K562 (cell line): ENCODE measurements around the gene PHF3. TPM values are rescaled to one million over a fixed set of nuclear protein-coding genes. Genes with fewer than 3 reads are reported as not detected.

Source experiments
- BHLHE40 ChIP-seq: IDR thresholded peaks from 2 replicates; pipeline ENCODE4 v1.6.1; 2011; ENCODE audit warnings: low read length, improper control_type of control experiment
- CREBBP ChIP-seq: IDR thresholded peaks from one replicate; pipeline ENCODE4 v1.6.1; 2012; ENCODE audit warnings: low read depth, mild to moderate bottlenecking, control low read depth, inconsistent platforms, low read length
- FUS ChIP-seq: fragments of 200-400 bp; formaldehyde crosslinking; optimal IDR thresholded peaks from 2 replicates; pipeline ENCODE3; 2017; ENCODE audit warnings: low read depth, low read length
- HMBOX1 ChIP-seq: sonication (generic); IDR thresholded peaks from 2 replicates; pipeline ENCODE4 v1.6.1; 2016
- ID3 ChIP-seq, 2 experiments: fragments of 250-450 bp in 1 of 2; fragments of 450-650 bp in 1 of 2; sonication (Bioruptor Pico) in 1 of 2; IDR thresholded peaks; 2 replicates each; pipeline versions ENCODE4 v1.6.1 to v1.8.0; 2016 to 2021; ENCODE audit warnings: mild to moderate bottlenecking in 2 of 2, moderate library complexity in 2 of 2, missing compliant biosample characterization in 1 of 2, missing genetic modification characterization in 1 of 2
- MITF ChIP-seq: IDR thresholded peaks from 2 replicates; pipeline ENCODE4 v1.6.1; 2014; ENCODE audit warnings: antibody characterized with exemption
- NR3C1 ChIP-seq: sonication (generic); formaldehyde crosslinking; IDR thresholded peaks from 2 replicates; pipeline ENCODE4 v1.8.1; 2022; ENCODE audit warnings: missing genetic modification reagents
- TCF3 ChIP-seq: sonication (generic); formaldehyde crosslinking; IDR thresholded peaks from 2 replicates; pipeline ENCODE4 v1.4.0; 2020; ENCODE audit warnings: mild to moderate bottlenecking, missing genetic modification reagents
- TCF7 ChIP-seq: sonication (generic); IDR thresholded peaks from 2 replicates; pipeline ENCODE4 v1.6.1; 2016; ENCODE audit warnings: antibody characterized with exemption, borderline replicate concordance
- ZBED1 ChIP-seq: IDR thresholded peaks from 2 replicates; pipeline ENCODE4 v1.6.1; 2014
- ZC3H11A ChIP-seq: IDR thresholded peaks from 2 replicates; pipeline ENCODE4 v1.6.1; 2012; ENCODE audit warnings: low read depth, low read length, improper control_type of control experiment
- ZNF263 ChIP-seq: sonication (generic); formaldehyde crosslinking; IDR thresholded peaks from 2 replicates; pipeline ENCODE4 v1.8.0; 2022; ENCODE audit warnings: mild to moderate bottlenecking, missing genetic modification reagents, borderline replicate concordance
- ZNF280B ChIP-seq: fragments of 250-450 bp; sonication (Bioruptor Pico); IDR thresholded peaks from 2 replicates; pipeline ENCODE4 v1.5.1; 2021; ENCODE audit warnings: mild to moderate bottlenecking
- ZNF79 ChIP-seq: fragments of 250-450 bp; sonication (Bioruptor Pico); IDR thresholded peaks from 2 replicates; pipeline ENCODE4 v1.4.0; 2020; ENCODE audit warnings: low read depth, mild to moderate bottlenecking, moderate library complexity
- ZZZ3 ChIP-seq: fragments of 450-650 bp; IDR thresholded peaks from 2 replicates; pipeline ENCODE4 v1.6.1; 2016; ENCODE audit warnings: antibody characterized with exemption, mild to moderate bottlenecking, moderate library complexity
- polyA plus RNA-seq, 8 experiments: library from polyadenylated mRNA; depleted of rRNA in 4 of 8; stranded (reverse) in 5 of 8; unstranded in 3 of 8; fragments of >200 nt; fragmentation: Nextera tagmentation in 2 of 8; fragmentation: Illumina TruSeq in 1 of 8; extraction: Ambion mirVana in 2 of 8; extraction: Trizol in 1 of 8; gene quantifications; 2 replicates each; pipeline versions ENCODE4 v1.2.1 to v1.2.3, GENCODE V29; 2011 to 2014; ENCODE audit warnings: inconsistent platforms in 1 of 8, missing spikeins in 1 of 8
- total RNA-seq, 7 experiments: library from RNA; depleted of rRNA in 6 of 7; stranded (reverse); fragments of >200 nt in 6 of 7; fragmentation: Illumina TruSeq in 2 of 7; extraction: Trizol in 2 of 7; gene quantifications; 2 replicates each; pipeline versions ENCODE4 v1.2.1 to v1.2.3, GENCODE V29; 2011 to 2021; ENCODE audit warnings: low replicate concordance in 1 of 7
- TF ChIP-seq, protein P1 (sequence below): fragments of 250-450 bp; sonication (Bioruptor Pico); IDR thresholded peaks from 2 replicates; pipeline ENCODE4 v1.4.0; 2020; ENCODE audit warnings: mild to moderate bottlenecking, moderate library complexity
- TF ChIP-seq, protein P2 (sequence below): fragments of 250-450 bp; sonication (Bioruptor Pico); IDR thresholded peaks from 2 replicates; pipeline ENCODE4 v1.8.0; 2022; ENCODE audit warnings: moderate library complexity, mild to moderate bottlenecking, inconsistent platforms
- TF ChIP-seq, protein P3 (sequence below): fragments of 450-650 bp; conservative IDR thresholded peaks from 2 replicates; pipeline ENCODE4 v1.6.1; 2016; ENCODE audit warnings: missing genetic modification characterization, low read depth, mild to moderate bottlenecking, missing compliant biosample characterization, moderate library complexity

Gene PHF3
- total and polyA plus RNA-seq, 9 of the 15 experiments (the other 6 are each of a cell fraction or from before 2014, with no cell fraction given): 8.1 to 51.2 (median 30.9) TPM

DNA sequence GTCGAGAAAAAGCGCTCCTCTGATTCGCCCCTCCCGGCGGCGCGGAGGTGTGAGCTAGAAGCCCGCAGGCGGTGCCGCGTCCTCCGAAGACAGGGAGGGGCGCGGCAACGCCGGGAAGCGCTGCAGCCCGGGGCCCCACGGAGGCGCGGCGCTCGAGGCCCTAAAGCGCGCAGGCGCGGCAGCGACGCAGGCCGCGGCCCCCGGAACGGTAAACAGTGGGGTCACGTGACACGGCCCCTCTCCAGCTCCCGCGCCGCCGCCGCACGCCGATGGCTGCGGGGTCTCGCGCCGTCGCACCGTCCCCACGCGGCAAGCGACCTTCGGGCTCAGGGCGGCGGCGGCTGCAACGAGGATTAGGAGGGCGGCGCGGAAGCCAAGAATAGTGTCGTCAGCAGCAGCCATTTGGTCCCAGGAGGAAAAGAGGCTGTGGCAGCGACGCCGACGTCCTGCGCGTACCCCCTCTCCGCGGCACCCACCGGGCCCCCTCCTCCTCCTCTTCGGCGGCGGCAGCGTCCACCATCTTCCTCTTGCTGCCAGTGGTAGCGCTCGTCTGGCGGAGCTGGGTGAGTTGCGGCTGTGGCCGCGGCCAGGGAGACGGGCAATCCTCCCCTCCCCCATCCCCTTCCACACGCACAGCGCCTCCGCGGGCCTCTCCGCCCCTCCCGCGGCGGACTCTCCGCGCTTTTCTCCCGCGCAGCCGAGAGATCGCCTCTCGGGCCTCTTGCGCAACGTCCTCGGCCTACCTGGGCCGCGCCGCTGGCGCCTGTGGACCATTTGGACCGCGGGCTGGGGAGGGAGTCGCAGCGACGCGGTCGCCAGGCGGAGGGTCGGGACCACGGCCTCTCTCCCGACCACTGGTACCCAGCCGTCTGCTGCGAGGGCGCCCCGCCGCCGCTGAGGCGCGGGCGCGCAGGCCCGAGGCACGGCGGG is at the start of gene PHF3 (continued):
- no peak for TF ChIP-seq TCF3
- peak; percentile 76 for TF ChIP-seq MITF
- no peak for TF ChIP-seq ZC3H11A
- TF ChIP-seq FUS: no peak
- TF ChIP-seq ZZZ3: no peak
- TF ChIP-seq HMBOX1: no peak
- TF ChIP-seq BHLHE40: peak; percentile 96
- TF ChIP-seq TCF7: peak; percentile 10; the same call in 1 of the 2 replicates
- TF ChIP-seq, protein P1, sequence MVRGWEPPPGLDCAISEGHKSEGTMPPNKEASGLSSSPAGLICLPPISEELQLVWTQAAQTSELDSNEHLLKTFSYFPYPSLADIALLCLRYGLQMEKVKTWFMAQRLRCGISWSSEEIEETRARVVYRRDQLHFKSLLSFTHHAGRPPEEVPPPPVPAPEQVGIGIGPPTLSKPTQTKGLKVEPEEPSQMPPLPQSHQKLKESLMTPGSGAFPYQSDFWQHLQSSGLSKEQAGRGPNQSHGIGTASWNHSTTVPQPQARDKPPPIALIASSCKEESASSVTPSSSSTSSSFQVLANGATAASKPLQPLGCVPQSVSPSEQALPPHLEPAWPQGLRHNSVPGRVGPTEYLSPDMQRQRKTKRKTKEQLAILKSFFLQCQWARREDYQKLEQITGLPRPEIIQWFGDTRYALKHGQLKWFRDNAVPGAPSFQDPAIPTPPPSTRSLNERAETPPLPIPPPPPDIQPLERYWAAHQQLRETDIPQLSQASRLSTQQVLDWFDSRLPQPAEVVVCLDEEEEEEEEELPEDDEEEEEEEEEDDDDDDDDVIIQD: no peak
- TF ChIP-seq, protein P2, sequence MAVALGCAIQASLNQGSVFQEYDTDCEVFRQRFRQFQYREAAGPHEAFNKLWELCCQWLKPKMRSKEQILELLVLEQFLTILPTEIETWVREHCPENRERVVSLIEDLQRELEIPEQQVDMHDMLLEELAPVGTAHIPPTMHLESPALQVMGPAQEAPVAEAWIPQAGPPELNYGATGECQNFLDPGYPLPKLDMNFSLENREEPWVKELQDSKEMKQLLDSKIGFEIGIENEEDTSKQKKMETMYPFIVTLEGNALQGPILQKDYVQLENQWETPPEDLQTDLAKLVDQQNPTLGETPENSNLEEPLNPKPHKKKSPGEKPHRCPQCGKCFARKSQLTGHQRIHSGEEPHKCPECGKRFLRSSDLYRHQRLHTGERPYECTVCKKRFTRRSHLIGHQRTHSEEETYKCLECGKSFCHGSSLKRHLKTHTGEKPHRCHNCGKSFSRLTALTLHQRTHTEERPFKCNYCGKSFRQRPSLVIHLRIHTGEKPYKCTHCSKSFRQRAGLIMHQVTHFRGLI (CRISPR knock-in tag): no peak
- TF ChIP-seq ZNF263: no peak
- TF ChIP-seq ID3 (CRISPR knock-in tag; IDR thresholded peaks at IDR 0.05): no peak
- peak; percentile 91 for TF ChIP-seq ID3 (tag; IDR thresholded peaks at IDR 0.05)
- 0 out of 2 replicates have a peak, but pooled peaks have one; percentile 60 for TF ChIP-seq NR3C1
- TF ChIP-seq ZBED1: no peak
- no peak for TF ChIP-seq ZNF280B (CRISPR knock-in tag)
- TF ChIP-seq ZNF79 (CRISPR knock-in tag): no peak
- no peak for TF ChIP-seq CREBBP
- TF ChIP-seq, protein P3, sequence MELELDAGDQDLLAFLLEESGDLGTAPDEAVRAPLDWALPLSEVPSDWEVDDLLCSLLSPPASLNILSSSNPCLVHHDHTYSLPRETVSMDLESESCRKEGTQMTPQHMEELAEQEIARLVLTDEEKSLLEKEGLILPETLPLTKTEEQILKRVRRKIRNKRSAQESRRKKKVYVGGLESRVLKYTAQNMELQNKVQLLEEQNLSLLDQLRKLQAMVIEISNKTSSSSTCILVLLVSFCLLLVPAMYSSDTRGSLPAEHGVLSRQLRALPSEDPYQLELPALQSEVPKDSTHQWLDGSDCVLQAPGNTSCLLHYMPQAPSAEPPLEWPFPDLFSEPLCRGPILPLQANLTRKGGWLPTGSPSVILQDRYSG (tag): no peak
